Activated naive CD8-positive, alpha-beta T cell treated with anti-CD3 and anti-CD28 coated beads for 36 hours (primary cell): ENCODE measurements around the gene HSPG2. TPM values are rescaled to one million over a fixed set of nuclear protein-coding genes. Genes with fewer than 3 reads are reported as not detected.
"Not testable (repeated sequence)": the region's sequence is repeated elsewhere in the genome, so short reads cannot be mapped to it uniquely, and the experiment has no call there.

ENCODE experiments used
- DNase-seq: peaks from one replicate; pipeline ENCODE4 v3.0.0; 2021
- H3K27ac Mint-ChIP-seq: one replicate; pipeline ENCODE4 v1.8.0; 2022; ENCODE audit warnings: mild to moderate bottlenecking, moderate library complexity, mixed read lengths
- H3K27me3 Mint-ChIP-seq: one replicate; pipeline ENCODE4 v1.8.0; 2022; ENCODE audit warnings: mild to moderate bottlenecking, mixed read lengths
- H3K36me3 Mint-ChIP-seq: one replicate; pipeline ENCODE4 v1.8.0; 2021; ENCODE audit warnings: mild to moderate bottlenecking, mixed read lengths
- H3K4me1 Mint-ChIP-seq: one replicate; pipeline ENCODE4 v1.8.0; 2021; ENCODE audit warnings: mixed read lengths
- H3K4me3 Mint-ChIP-seq: one replicate; pipeline ENCODE4 v1.8.0; 2022; ENCODE audit warnings: mild to moderate bottlenecking, moderate library complexity, mixed read lengths
- H3K9me3 Mint-ChIP-seq: one replicate; pipeline ENCODE4 v1.8.0; 2022; ENCODE audit warnings: mixed read lengths
- total RNA-seq, 2 experiments: library from RNA; stranded (reverse); gene quantifications; one replicate each; pipeline ENCODE4 v1.2.3, GENCODE V29; 2021

HSPG2 gene
- total RNA-seq, 2 experiments from 2014 or later = 11.0 to 11.6 TPM

GRCh38 chr1:21838359-21839157, 98.6 kb downstream of the HSPG2 start:
- Mint-ChIP-seq H3K4me1 (no peaks in the 10 kb centered on the region), H3K27ac (no peak overlapping the region), H3K4me3 (no peak overlapping the region), H3K27me3 (no peaks in the 10 kb centered on the region), H3K36me3 (peaks cover 19% of the 10 kb centered on the region), H3K9me3 (peaks cover 11% of the 10 kb centered on the region)
- DNase-seq = no peak

GRCh38 chr1:21837476-21837875, 99.6 kb downstream of the HSPG2 start:
- Mint-ChIP-seq H3K9me3 (peaks cover 14% of the 10 kb centered on the region), H3K36me3 (peaks cover 22% of the 10 kb centered on the region), H3K4me1 (no peaks in the 10 kb centered on the region), H3K4me3 (no peak overlapping the region), H3K27me3 (no peaks in the 10 kb centered on the region), H3K27ac (no peak overlapping the region)
- no peak for DNase-seq

GRCh38 chr1:21836729-21837128, 100.4 kb downstream of the HSPG2 start:
- Mint-ChIP-seq H3K9me3 (peaks cover 14% of the 10 kb centered on the region), H3K27ac (no peak overlapping the region), H3K4me3 (no peak overlapping the region), H3K4me1 (no peaks in the 10 kb centered on the region), H3K27me3 (no peaks in the 10 kb centered on the region), H3K36me3 (peaks cover 22% of the 10 kb centered on the region)
- no peak for DNase-seq

- no peak overlapping the region for H3K27ac Mint-ChIP-seq
- DNase-seq = no peak
- H3K4me3 Mint-ChIP-seq = no peak overlapping the region
- peaks cover 22% of the 10 kb centered on the region for H3K36me3 Mint-ChIP-seq
- H3K27me3 Mint-ChIP-seq = no peaks in the 10 kb centered on the region
- no peaks in the 10 kb centered on the region for H3K4me1 Mint-ChIP-seq
- peaks cover 14% of the 10 kb centered on the region for H3K9me3 Mint-ChIP-seq
Measured at GRCh38 chr1:21836010-21836409, 101.1 kb downstream of the HSPG2 start.

GRCh38 chr1:21834666-21835065, 102.4 kb downstream of the HSPG2 start:
- DNase-seq = no peak
- Mint-ChIP-seq H3K4me3 (no peak overlapping the region), H3K27ac (no peak overlapping the region), H3K4me1 (no peaks in the 10 kb centered on the region), H3K9me3 (peaks cover 14% of the 10 kb centered on the region), H3K27me3 (no peaks in the 10 kb centered on the region), H3K36me3 (peaks cover 22% of the 10 kb centered on the region)

- Mint-ChIP-seq H3K4me1 (no peaks in the 10 kb centered on the region), H3K27ac (no peak overlapping the region), H3K27me3 (no peaks in the 10 kb centered on the region), H3K9me3 (peaks cover 14% of the 10 kb centered on the region), H3K36me3 (peaks cover 22% of the 10 kb centered on the region), H3K4me3 (no peak overlapping the region)
- no peak for DNase-seq
Measured at GRCh38 chr1:21834094-21834493, 103.0 kb downstream of the HSPG2 start.

GRCh38 chr1:21833392-21833976, 103.6 kb downstream of the HSPG2 start:
- H3K36me3 Mint-ChIP-seq = peaks cover 22% of the 10 kb centered on the region
- no peaks in the 10 kb centered on the region for H3K4me1 Mint-ChIP-seq
- no peak for DNase-seq
- no peaks in the 10 kb centered on the region for H3K27me3 Mint-ChIP-seq
- H3K9me3 Mint-ChIP-seq = peaks cover 14% of the 10 kb centered on the region
- H3K27ac Mint-ChIP-seq = no peak overlapping the region
- H3K4me3 Mint-ChIP-seq = no peak overlapping the region

GRCh38 chr1:21831454-21831970, 105.6 kb downstream of the HSPG2 start:
- DNase-seq = no peak
- H3K4me3 Mint-ChIP-seq = no peak overlapping the region
- peaks cover 22% of the 10 kb centered on the region for H3K36me3 Mint-ChIP-seq
- H3K9me3 Mint-ChIP-seq = peaks cover 14% of the 10 kb centered on the region
- H3K27ac Mint-ChIP-seq = no peak overlapping the region
- H3K4me1 Mint-ChIP-seq = no peaks in the 10 kb centered on the region
- no peaks in the 10 kb centered on the region for H3K27me3 Mint-ChIP-seq

GRCh38 chr1:21830792-21831453, 106.2 kb downstream of the HSPG2 start:
- Mint-ChIP-seq H3K9me3 (peaks cover 14% of the 10 kb centered on the region), H3K27me3 (no peaks in the 10 kb centered on the region), H3K27ac (no peak overlapping the region), H3K4me3 (no peak overlapping the region), H3K36me3 (peaks cover 22% of the 10 kb centered on the region), H3K4me1 (no peaks in the 10 kb centered on the region)
- no peak for DNase-seq

GRCh38 chr1:21829294-21829693, 107.8 kb downstream of the HSPG2 start:
- no peak for DNase-seq
- no peaks in the 10 kb centered on the region for H3K27me3 Mint-ChIP-seq
- H3K4me3 Mint-ChIP-seq = no peak overlapping the region
- peaks cover 9% of the 10 kb centered on the region for H3K9me3 Mint-ChIP-seq
- no peaks in the 10 kb centered on the region for H3K4me1 Mint-ChIP-seq
- no peak overlapping the region for H3K27ac Mint-ChIP-seq
- peaks cover 11% of the 10 kb centered on the region for H3K36me3 Mint-ChIP-seq

- peaks cover 3% of the 10 kb centered on the region for H3K9me3 Mint-ChIP-seq
- H3K4me1 Mint-ChIP-seq = no peaks in the 10 kb centered on the region
- no peak overlapping the region for H3K27ac Mint-ChIP-seq
- H3K27me3 Mint-ChIP-seq = no peaks in the 10 kb centered on the region
- no peak for DNase-seq
- H3K36me3 Mint-ChIP-seq = peaks cover 4% of the 10 kb centered on the region
- H3K4me3 Mint-ChIP-seq = no peak overlapping the region
Measured at GRCh38 chr1:21828506-21829210, 108.5 kb downstream of the HSPG2 start.

- no peak for DNase-seq
- Mint-ChIP-seq H3K9me3 (peaks cover 3% of the 10 kb centered on the region), H3K36me3 (peaks cover 3% of the 10 kb centered on the region), H3K4me1 (no peaks in the 10 kb centered on the region), H3K27ac (no peak overlapping the region), H3K4me3 (no peak overlapping the region), H3K27me3 (no peaks in the 10 kb centered on the region)
Measured at GRCh38 chr1:21828075-21828474, 109.0 kb downstream of the HSPG2 start.

- no peaks in the 10 kb centered on the region for H3K27me3 Mint-ChIP-seq
- H3K4me3 Mint-ChIP-seq = no peak overlapping the region
- H3K27ac Mint-ChIP-seq = no peak overlapping the region
- H3K4me1 Mint-ChIP-seq = no peaks in the 10 kb centered on the region
- no peak for DNase-seq
- H3K9me3 Mint-ChIP-seq = no peaks in the 10 kb centered on the region
- H3K36me3 Mint-ChIP-seq = no peaks in the 10 kb centered on the region
Measured at GRCh38 chr1:21827141-21827679, 109.9 kb downstream of the HSPG2 start.

- H3K4me3 Mint-ChIP-seq, H3K9me3 Mint-ChIP-seq, H3K36me3 Mint-ChIP-seq, DNase-seq, H3K27ac Mint-ChIP-seq, H3K27me3 Mint-ChIP-seq, H3K4me1 Mint-ChIP-seq: not testable (repeated sequence)
Measured at GRCh38 chr1:21826694-21827093, 110.4 kb downstream of the HSPG2 start.

- Mint-ChIP-seq H3K9me3 (no peaks in the 10 kb centered on the region), H3K4me1 (no peaks in the 10 kb centered on the region), H3K27me3 (no peaks in the 10 kb centered on the region), H3K27ac (no peak overlapping the region), H3K36me3 (no peaks in the 10 kb centered on the region), H3K4me3 (no peak overlapping the region)
- no peak for DNase-seq
Measured at GRCh38 chr1:21825393-21825792, 111.7 kb downstream of the HSPG2 start.
